SJCRH30 (cell line): ENCODE results near the gene DLG5. TPM values are rescaled to one million over a fixed set of nuclear protein-coding genes. Genes with fewer than 3 reads are reported as not detected.
A peak's percentile ranks its signal among the peaks of the same experiment; 100 is the strongest.

Experiments used
- DNase-seq, 2 experiments: peaks; one replicate each; pipeline ENCODE4 v3.0.0-alpha.2; 2015 to 2020
- H3K27ac ChIP-seq: fragments of 250-450 bp; sonication (Bioruptor Pico); 2 replicates; pipeline ENCODE4 v1.5.1; 2020; ENCODE audit warnings: mild to moderate bottlenecking, moderate library complexity
- H3K27me3 ChIP-seq: fragments of 250-450 bp; sonication (Bioruptor Pico); 2 replicates; pipeline ENCODE4 v1.5.1; 2020; ENCODE audit warnings: mild to moderate bottlenecking, moderate library complexity
- H3K36me3 ChIP-seq: fragments of 250-450 bp; sonication (Bioruptor Pico); 2 replicates; pipeline ENCODE4 v1.5.1; 2020; ENCODE audit warnings: mild to moderate bottlenecking, moderate library complexity
- H3K4me1 ChIP-seq: fragments of 250-450 bp; sonication (Bioruptor Pico); 2 replicates; pipeline ENCODE4 v1.5.1; 2020; ENCODE audit warnings: mild to moderate bottlenecking, moderate library complexity
- H3K4me3 ChIP-seq: fragments of 250-450 bp; sonication (Bioruptor Pico); 2 replicates; pipeline ENCODE4 v1.5.1; 2020; ENCODE audit warnings: mild to moderate bottlenecking, moderate library complexity
- H3K9me3 ChIP-seq: fragments of 250-450 bp; sonication (Bioruptor Pico); replicated peaks from 2 replicates; pipeline ENCODE4 v1.5.1; 2020; ENCODE audit warnings: mild to moderate bottlenecking, moderate library complexity
- total RNA-seq: library from RNA; depleted of rRNA; stranded (reverse); fragments of >200 nt; shearing (Covaris generic); gene quantifications from 2 replicates; pipeline ENCODE4 v1.2.3, GENCODE V29; 2014

DLG5 gene
- total RNA-seq, 1 experiment from 2014 or later, result 22.5 TPM

GRCh38 chr10:77845451-77845850 is 81.1 kb downstream of the DLG5 start:
- no peak for DNase-seq
- no peaks in the 10 kb centered on the region for H3K4me1 ChIP-seq
- no peaks in the 10 kb centered on the region for H3K9me3 ChIP-seq
- H3K4me3 ChIP-seq, result no peak overlapping the region
- 0 out of 2 replicates have a peak, but pooled peaks cover 5% of the 10 kb centered on the region for H3K36me3 ChIP-seq
- no peak overlapping the region for H3K27ac ChIP-seq
- no peaks in the 10 kb centered on the region for H3K27me3 ChIP-seq

- Histone ChIP-seq H3K4me1 (no peaks in the 10 kb centered on the region), H3K36me3 (0 out of 2 replicates have a peak, but pooled peaks cover 5% of the 10 kb centered on the region), H3K27me3 (no peaks in the 10 kb centered on the region), H3K4me3 (no peak overlapping the region), H3K27ac (no peak overlapping the region), H3K9me3 (no peaks in the 10 kb centered on the region)
- DNase-seq, result peak in 1 of 2 experiments; percentile 13
Observed at GRCh38 chr10:77844713-77845445, 81.7 kb downstream of the DLG5 start.

DNA sequence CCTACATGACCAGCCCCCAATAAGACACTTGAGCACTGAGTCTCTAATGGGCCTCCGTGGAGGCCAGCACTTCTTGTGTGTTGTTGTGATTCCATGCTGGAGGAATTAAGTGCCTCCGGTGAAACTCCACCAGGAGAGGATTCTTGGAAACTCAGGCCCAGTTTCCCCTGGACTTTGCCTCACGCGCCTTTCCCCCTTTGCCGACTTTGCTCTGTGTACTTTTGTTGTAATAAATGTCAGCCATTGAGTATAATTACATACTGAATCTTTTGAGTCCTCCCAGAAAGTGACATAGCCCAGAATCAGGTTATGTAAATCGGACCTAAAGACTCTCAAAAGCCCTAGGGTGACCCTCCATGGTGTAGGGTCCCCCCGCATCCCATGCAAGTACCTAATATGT is 82.4 kb downstream of the DLG5 start:
- H3K27me3 ChIP-seq, result no peaks in the 10 kb centered on the region
- no peak overlapping the region for H3K27ac ChIP-seq
- H3K9me3 ChIP-seq, result no peaks in the 10 kb centered on the region
- 0 out of 2 replicates have a peak, but pooled peaks cover 5% of the 10 kb centered on the region for H3K36me3 ChIP-seq
- no peaks in the 10 kb centered on the region for H3K4me1 ChIP-seq
- H3K4me3 ChIP-seq, result no peak overlapping the region
- DNase-seq, result no peak

DNA sequence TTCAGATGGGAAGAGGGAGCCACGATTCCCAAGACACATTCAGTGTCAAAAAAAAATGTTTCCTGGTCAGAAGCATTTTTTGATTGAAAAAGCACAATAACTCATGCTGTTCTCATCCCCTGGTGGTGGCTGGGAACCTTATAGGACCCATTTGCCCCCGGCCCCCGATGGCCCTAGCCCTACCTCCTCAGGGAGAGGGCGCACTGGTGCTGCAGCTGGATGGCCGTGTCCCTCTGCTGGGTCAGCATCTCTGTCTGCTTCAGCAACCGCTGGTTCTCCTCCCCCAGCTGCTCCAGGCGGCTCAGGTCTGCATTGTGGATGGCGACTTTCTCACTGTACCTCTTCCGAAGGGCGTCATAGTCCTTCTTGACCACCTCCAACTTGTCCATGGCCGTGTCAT is 83.3 kb downstream of the DLG5 start:
- no peaks in the 10 kb centered on the region for H3K27me3 ChIP-seq
- H3K9me3 ChIP-seq, result no peaks in the 10 kb centered on the region
- 0 out of 2 replicates have a peak, but pooled peaks cover 5% of the 10 kb centered on the region for H3K36me3 ChIP-seq
- no peak for DNase-seq
- no peak overlapping the region for H3K27ac ChIP-seq
- no peaks in the 10 kb centered on the region for H3K4me1 ChIP-seq
- H3K4me3 ChIP-seq, result no peak overlapping the region

DNA sequence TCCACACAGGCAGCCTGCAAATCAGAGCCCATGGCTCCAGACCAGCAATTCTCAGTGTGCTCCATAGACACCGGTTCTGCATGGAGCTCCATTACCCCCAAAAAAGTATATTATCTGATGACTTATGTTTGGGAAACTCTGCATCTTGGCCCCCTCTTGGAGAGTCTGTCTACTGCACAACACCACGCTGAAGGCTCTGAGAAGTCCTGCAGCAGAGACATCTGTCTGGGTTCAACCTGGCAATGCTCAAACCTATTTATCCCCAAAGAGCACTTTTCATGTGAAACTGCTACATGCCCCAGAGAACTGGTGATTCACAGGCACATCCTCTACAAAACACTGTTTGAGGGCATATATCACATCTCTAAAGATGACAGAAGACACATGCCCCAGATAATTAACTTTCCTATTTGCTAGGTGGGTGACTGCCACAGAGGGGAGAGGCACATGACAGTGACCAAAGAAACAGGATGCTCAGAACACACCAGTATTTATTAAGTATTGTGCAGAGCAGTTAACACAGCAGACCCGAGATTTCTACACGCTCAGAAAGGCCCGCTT is 83.8 kb downstream of the DLG5 start:
- no peaks in the 10 kb centered on the region for H3K4me1 ChIP-seq
- H3K27me3 ChIP-seq, result no peaks in the 10 kb centered on the region
- H3K9me3 ChIP-seq, result no peaks in the 10 kb centered on the region
- DNase-seq, result no peak
- no peak overlapping the region for H3K4me3 ChIP-seq
- H3K36me3 ChIP-seq, result 0 out of 2 replicates have a peak, but pooled peaks cover 5% of the 10 kb centered on the region
- no peak overlapping the region for H3K27ac ChIP-seq

DNA sequence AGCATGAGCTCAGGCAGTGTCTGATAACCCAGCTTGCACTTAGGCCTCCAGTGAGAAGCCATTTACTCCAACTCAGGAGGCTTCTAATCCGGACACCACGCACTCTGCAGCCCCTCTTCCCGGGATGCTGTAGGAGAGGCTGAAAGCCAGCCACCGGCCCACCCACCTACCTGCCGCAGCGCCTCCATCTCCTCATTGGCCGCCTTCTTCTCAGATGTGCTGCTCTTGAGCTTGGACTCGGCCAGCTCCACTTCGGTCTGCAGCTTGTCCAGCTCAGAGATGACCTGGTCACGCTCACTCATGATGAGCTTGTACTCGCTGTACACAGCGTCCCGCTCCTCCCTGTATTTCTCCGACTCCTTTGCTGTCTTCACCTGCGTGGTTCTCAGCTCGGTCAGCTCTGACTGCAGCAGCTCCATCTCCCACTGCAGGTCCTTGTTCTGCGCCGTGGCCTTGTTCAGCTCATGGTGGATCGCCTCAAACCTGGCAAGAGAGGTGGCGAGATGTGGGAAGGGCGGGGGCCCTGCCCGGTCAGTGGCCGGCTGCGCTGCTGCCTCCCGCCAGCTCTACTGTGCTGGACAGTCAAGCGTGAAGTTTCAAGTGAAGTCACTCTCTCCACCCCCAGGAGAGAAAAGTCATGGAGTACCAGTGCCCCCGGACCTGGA is 84.7 kb downstream of the DLG5 start:
- no peak overlapping the region for H3K4me3 ChIP-seq
- H3K27ac ChIP-seq, result no peak overlapping the region
- H3K4me1 ChIP-seq, result no peaks in the 10 kb centered on the region
- DNase-seq, result no peak
- H3K36me3 ChIP-seq, result 0 out of 2 replicates have a peak, but pooled peaks cover 3% of the 10 kb centered on the region
- H3K9me3 ChIP-seq, result no peaks in the 10 kb centered on the region
- H3K27me3 ChIP-seq, result no peaks in the 10 kb centered on the region

- no peak overlapping the region for H3K27ac ChIP-seq
- no peak overlapping the region for H3K4me3 ChIP-seq
- no peaks in the 10 kb centered on the region for H3K27me3 ChIP-seq
- DNase-seq, result no peak
- 0 out of 2 replicates have a peak, but pooled peaks cover 3% of the 10 kb centered on the region for H3K36me3 ChIP-seq
- no peaks in the 10 kb centered on the region for H3K4me1 ChIP-seq
- H3K9me3 ChIP-seq, result no peaks in the 10 kb centered on the region
Observed at GRCh38 chr10:77840636-77841035, 85.9 kb downstream of the DLG5 start.

DNA sequence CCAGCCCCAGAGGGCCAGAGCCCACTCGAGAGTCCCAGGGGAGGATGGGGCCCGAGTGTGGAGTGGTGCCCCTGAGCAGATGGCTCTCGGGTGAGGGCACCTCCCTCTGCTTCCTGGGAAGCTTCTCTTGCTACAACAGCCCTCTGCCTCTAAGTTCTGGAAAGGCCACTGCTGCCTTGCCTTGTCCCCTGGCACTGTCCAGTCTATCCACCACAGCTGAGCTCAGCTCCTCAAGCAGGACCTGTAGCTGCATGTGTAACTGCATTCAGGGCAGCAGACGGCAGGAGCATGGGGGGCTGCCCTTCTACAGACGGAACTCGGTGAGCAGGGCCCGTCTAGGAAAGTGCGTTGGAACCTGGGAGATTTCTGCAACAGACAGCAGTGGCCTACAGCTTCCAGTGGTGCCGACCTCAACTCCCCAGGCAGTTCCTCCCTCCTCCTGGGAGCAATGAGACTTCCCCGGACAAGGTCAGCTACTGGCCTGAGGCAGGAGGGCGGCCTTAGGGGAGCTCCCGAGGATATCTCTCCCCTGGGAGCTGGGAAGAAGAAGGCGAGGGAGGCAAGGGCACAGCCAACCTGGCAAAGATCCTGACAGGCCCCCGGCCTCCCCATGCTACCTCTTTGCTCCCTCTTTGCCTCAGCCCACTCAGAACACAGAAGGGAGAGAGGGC is 88.5 kb downstream of the DLG5 start:
- H3K27me3 ChIP-seq, result no peaks in the 10 kb centered on the region
- H3K9me3 ChIP-seq, result no peaks in the 10 kb centered on the region
- no peak overlapping the region for H3K4me3 ChIP-seq
- no peak overlapping the region for H3K27ac ChIP-seq
- no peaks in the 10 kb centered on the region for H3K4me1 ChIP-seq
- H3K36me3 ChIP-seq, result peaks cover 3% of the 10 kb centered on the region
- no peak for DNase-seq

DNA sequence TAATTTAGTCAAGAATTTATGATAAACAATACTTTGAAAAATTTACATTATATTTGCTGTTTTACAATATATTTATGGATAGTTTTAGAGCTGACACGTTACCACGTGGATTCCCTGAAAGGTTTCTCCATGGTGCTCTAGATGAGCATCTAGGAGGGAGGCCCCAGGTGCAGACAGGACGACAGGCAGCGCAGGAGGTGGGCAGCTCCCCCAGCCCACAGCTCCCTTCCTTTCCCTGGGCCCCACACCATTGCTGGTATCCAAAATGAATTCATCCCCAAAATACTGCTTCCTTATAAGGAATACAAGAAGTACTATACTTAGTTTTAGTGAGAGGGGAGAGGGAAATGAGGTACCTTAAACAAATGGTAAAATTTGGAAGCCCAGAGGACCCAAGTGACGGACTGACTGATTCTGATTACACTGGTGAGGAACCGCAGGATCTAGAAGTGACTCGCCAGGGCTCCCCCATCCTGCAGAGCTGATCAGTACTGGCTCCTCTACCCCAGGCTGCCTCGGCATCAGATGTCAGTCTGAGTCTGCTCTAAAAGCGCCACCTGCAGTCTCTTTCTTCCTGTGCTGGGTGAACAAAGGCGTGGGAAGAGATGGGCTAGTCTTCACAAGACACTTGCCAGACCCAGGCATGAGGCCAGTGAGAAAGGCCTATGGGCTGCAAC is 89.2 kb downstream of the DLG5 start:
- Histone ChIP-seq H3K27ac (no peak overlapping the region), H3K36me3 (peaks cover 7% of the 10 kb centered on the region)

GRCh38 chr10:77836299-77836820 is 90.2 kb downstream of the DLG5 start:
- Histone ChIP-seq H3K36me3 (peaks cover 10% of the 10 kb centered on the region), H3K4me3 (no peak overlapping the region), H3K9me3 (no peaks in the 10 kb centered on the region), H3K27me3 (no peaks in the 10 kb centered on the region), H3K27ac (no peak overlapping the region), H3K4me1 (no peaks in the 10 kb centered on the region)
- no peak for DNase-seq

More for the DNA sequence above, 89.2 kb downstream of the DLG5 start:
- Histone ChIP-seq H3K9me3 (no peaks in the 10 kb centered on the region), H3K4me3 (no peak overlapping the region), H3K4me1 (no peaks in the 10 kb centered on the region), H3K27me3 (no peaks in the 10 kb centered on the region)
- peak in 1 of 2 experiments; percentile 20 for DNase-seq

DNA sequence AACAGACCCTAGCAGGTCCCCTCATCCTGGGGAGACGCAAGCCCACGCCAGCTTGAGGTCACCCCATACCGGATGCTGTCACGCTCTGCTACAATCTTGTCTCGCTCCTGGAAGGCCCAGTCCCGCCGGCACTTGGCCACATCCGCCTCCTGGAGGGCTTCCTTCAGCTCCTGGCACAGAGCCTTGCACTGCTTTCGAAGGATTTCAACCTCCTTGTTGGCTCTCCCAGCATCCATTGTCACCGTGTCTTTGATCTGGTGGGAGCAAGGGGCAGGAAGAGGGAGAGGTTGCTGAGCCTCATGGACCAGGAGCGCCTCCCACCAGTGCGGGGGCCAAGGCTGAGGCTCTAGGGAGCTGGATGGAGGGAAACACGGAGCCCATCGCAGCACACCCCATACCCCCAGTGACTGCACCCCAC is 90.9 kb downstream of the DLG5 start:
- no peaks in the 10 kb centered on the region for H3K9me3 ChIP-seq
- no peak overlapping the region for H3K27ac ChIP-seq
- no peak for DNase-seq
- no peaks in the 10 kb centered on the region for H3K4me1 ChIP-seq
- peaks cover 10% of the 10 kb centered on the region for H3K36me3 ChIP-seq
- no peaks in the 10 kb centered on the region for H3K27me3 ChIP-seq
- H3K4me3 ChIP-seq, result no peak overlapping the region

GRCh38 chr10:77834943-77835668 is 91.4 kb downstream of the DLG5 start:
- H3K9me3 ChIP-seq, result no peaks in the 10 kb centered on the region
- DNase-seq, result no peak
- no peak overlapping the region for H3K27ac ChIP-seq
- no peaks in the 10 kb centered on the region for H3K27me3 ChIP-seq
- no peaks in the 10 kb centered on the region for H3K4me1 ChIP-seq
- H3K36me3 ChIP-seq, result peaks cover 10% of the 10 kb centered on the region
- H3K4me3 ChIP-seq, result no peak overlapping the region

GRCh38 chr10:77834540-77834939 is 92.0 kb downstream of the DLG5 start:
- no peak for DNase-seq
- no peak overlapping the region for H3K27ac ChIP-seq
- peaks cover 10% of the 10 kb centered on the region for H3K36me3 ChIP-seq
- no peak overlapping the region for H3K4me3 ChIP-seq
- H3K9me3 ChIP-seq, result no peaks in the 10 kb centered on the region
- H3K4me1 ChIP-seq, result no peaks in the 10 kb centered on the region
- H3K27me3 ChIP-seq, result no peaks in the 10 kb centered on the region

- no peak for DNase-seq
- Histone ChIP-seq H3K4me3 (no peak overlapping the region), H3K4me1 (no peaks in the 10 kb centered on the region), H3K27me3 (no peaks in the 10 kb centered on the region), H3K36me3 (peaks cover 10% of the 10 kb centered on the region), H3K27ac (no peak overlapping the region), H3K9me3 (no peaks in the 10 kb centered on the region)
Observed at GRCh38 chr10:77833792-77834191, 92.8 kb downstream of the DLG5 start.
